Activated CD8-positive, alpha-beta memory T cell treated with anti-CD3 and anti-CD28 coated beads for 4 hours (primary cell): ENCODE results near the gene LIPE.

Experiments
- DNase-seq, 2 donors: peaks; one replicate each; pipeline ENCODE4 v3.0.0-alpha.2; 2020; ENCODE audit warnings: low read depth in 2 of 2

Gene LIPE

GRCh38 chr19:42380155-42380554 lies 47.0 kb downstream of the LIPE start:
- DNase-seq, result no peak

- DNase-seq, result no peak
These were observed 48.7 kb downstream of the LIPE start for GRCh38 chr19:42378225-42379215.

GRCh38 chr19:42376177-42376555 lies 51.0 kb downstream of the LIPE start:
- DNase-seq, result no peak

- DNase-seq, result no peak
These were observed 51.6 kb downstream of the LIPE start for GRCh38 chr19:42375415-42376176.

- no peak for DNase-seq
These were observed 52.3 kb downstream of the LIPE start for GRCh38 chr19:42374826-42375376.

- no peak for DNase-seq
These were observed 56.5 kb downstream of the LIPE start for GRCh38 chr19:42370626-42371175.

- DNase-seq, result no peak
These were observed 57.1 kb downstream of the LIPE start for GRCh38 chr19:42370068-42370520.

GRCh38 chr19:42369433-42370067 lies 57.6 kb downstream of the LIPE start:
- no peak for DNase-seq

- no peak for DNase-seq
These were observed 58.4 kb downstream of the LIPE start for GRCh38 chr19:42368765-42369164.

- DNase-seq, result no peak
These were observed 58.8 kb downstream of the LIPE start for GRCh38 chr19:42368360-42368759.

GRCh38 chr19:42367929-42368328 lies 59.3 kb downstream of the LIPE start:
- no peak for DNase-seq

GRCh38 chr19:42366673-42367072 lies 60.5 kb downstream of the LIPE start:
- no peak for DNase-seq

- DNase-seq, result no peak
These were observed 63.4 kb downstream of the LIPE start for GRCh38 chr19:42363614-42364346.

- DNase-seq, result no peak
These were observed 64.2 kb downstream of the LIPE start for GRCh38 chr19:42362891-42363440.

- DNase-seq, result no peak
These were observed 64.8 kb downstream of the LIPE start for GRCh38 chr19:42362342-42362741.

- no peak for DNase-seq
These were observed 65.7 kb downstream of the LIPE start for GRCh38 chr19:42361545-42361910.

GRCh38 chr19:42360787-42361544 lies 66.2 kb downstream of the LIPE start:
- DNase-seq, result no peak

- no peak for DNase-seq
These were observed 69.9 kb downstream of the LIPE start for GRCh38 chr19:42357290-42357689.

- DNase-seq, result no peak
These were observed 70.5 kb downstream of the LIPE start for GRCh38 chr19:42356686-42357085.

GRCh38 chr19:42355896-42356295 lies 71.3 kb downstream of the LIPE start:
- no peak for DNase-seq
